ENCODE measurements around the gene CEP41. TPM values are rescaled to one million over a fixed set of nuclear protein-coding genes. Genes with fewer than 3 reads are reported as not detected.

Gene CEP41
- total and polyA plus RNA-seq, 7 donors = 2.4 to 4.6 (median 3.4) TPM

DNA sequence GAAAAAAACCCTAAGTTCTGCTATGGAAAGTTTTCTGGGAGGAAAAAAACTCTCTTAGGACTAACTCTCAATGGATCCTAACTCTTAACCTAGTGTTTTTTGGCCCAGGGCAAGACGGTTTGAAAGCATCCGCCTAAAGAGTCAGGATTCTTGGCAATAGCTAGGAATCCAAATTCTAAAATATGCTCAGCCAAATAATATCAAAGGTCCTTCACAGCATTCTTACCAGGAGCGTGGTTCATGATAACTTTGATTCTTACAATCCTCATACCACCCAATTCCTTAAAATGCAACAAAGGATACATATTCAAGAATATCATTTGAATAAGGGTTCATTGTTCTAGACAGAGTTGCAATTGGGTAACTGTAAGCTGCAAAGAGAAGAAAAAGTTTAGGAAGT, 39.2 kb downstream of the CEP41 start:
- WGBS, 3 donors = 71 to 78% (median 75%) methylated on average over 3 of the region's 3 CpGs
- no peaks in the 10 kb centered on the region for H3K4me1 ChIP-seq
- no peaks in the 10 kb centered on the region for H3K27me3 ChIP-seq (ENCODE audit: insufficient read depth in 3 of 3, low read length in 2 of 3)
- ATAC-seq (no peak), DNase-seq (no peak)
- no peak overlapping the region for H3K27ac ChIP-seq
- intact Hi-C loops (cut with DNase I) = no loop called here
- TF ChIP-seq, protein P1, sequence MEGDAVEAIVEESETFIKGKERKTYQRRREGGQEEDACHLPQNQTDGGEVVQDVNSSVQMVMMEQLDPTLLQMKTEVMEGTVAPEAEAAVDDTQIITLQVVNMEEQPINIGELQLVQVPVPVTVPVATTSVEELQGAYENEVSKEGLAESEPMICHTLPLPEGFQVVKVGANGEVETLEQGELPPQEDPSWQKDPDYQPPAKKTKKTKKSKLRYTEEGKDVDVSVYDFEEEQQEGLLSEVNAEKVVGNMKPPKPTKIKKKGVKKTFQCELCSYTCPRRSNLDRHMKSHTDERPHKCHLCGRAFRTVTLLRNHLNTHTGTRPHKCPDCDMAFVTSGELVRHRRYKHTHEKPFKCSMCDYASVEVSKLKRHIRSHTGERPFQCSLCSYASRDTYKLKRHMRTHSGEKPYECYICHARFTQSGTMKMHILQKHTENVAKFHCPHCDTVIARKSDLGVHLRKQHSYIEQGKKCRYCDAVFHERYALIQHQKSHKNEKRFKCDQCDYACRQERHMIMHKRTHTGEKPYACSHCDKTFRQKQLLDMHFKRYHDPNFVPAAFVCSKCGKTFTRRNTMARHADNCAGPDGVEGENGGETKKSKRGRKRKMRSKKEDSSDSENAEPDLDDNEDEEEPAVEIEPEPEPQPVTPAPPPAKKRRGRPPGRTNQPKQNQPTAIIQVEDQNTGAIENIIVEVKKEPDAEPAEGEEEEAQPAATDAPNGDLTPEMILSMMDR (IDR thresholded peaks at IDR 0.05) = no peak
- H3K9me3 ChIP-seq = no peaks in the 10 kb centered on the region
- no peak overlapping the region for H3K4me3 ChIP-seq
- no peaks in the 10 kb centered on the region for H3K36me3 ChIP-seq (ENCODE audit: insufficient read depth in 1 of 2, low read depth in 1 of 2)

GRCh38 chr7:130401101-130401500, 39.7 kb downstream of the CEP41 start:
- H3K27ac ChIP-seq = no peak overlapping the region
- ATAC-seq (no peak), DNase-seq (no peak)
- H3K9me3 ChIP-seq = no peaks in the 10 kb centered on the region
- H3K27me3 ChIP-seq (ENCODE audit: insufficient read depth in 3 of 3, low read length in 2 of 3) = no peaks in the 10 kb centered on the region
- intact Hi-C loops (cut with DNase I) = no loop called here
- TF ChIP-seq, protein P1 (IDR thresholded peaks at IDR 0.05) = no peak
- H3K4me3 ChIP-seq = no peak overlapping the region
- WGBS, 3 donors = 88 to 95% (median 91%) methylated on average over 1 of the region's 1 CpG
- no peaks in the 10 kb centered on the region for H3K4me1 ChIP-seq
- H3K36me3 ChIP-seq (ENCODE audit: insufficient read depth in 1 of 2, low read depth in 1 of 2) = no peaks in the 10 kb centered on the region

- no peaks in the 10 kb centered on the region for H3K9me3 ChIP-seq
- ATAC-seq = peak in 1 of 4 donors; percentile 23
- H3K4me3 ChIP-seq = no peak overlapping the region
- H3K36me3 ChIP-seq (ENCODE audit: insufficient read depth in 1 of 2, low read depth in 1 of 2) = no peaks in the 10 kb centered on the region
- TF ChIP-seq, protein P1 (IDR thresholded peaks at IDR 0.05) = no peak
- DNase-seq = no peak
- intact Hi-C loops (cut with DNase I) = no loop called here
- H3K27ac ChIP-seq = no peak overlapping the region
- H3K27me3 ChIP-seq (ENCODE audit: insufficient read depth in 3 of 3, low read length in 2 of 3) = no peaks in the 10 kb centered on the region
- no peaks in the 10 kb centered on the region for H3K4me1 ChIP-seq
- WGBS, 3 donors = 44 to 59% (median 51%) methylated on average over 4 of the region's 4 CpGs
Observed at GRCh38 chr7:130400120-130400572, 40.7 kb downstream of the CEP41 start.

DNA sequence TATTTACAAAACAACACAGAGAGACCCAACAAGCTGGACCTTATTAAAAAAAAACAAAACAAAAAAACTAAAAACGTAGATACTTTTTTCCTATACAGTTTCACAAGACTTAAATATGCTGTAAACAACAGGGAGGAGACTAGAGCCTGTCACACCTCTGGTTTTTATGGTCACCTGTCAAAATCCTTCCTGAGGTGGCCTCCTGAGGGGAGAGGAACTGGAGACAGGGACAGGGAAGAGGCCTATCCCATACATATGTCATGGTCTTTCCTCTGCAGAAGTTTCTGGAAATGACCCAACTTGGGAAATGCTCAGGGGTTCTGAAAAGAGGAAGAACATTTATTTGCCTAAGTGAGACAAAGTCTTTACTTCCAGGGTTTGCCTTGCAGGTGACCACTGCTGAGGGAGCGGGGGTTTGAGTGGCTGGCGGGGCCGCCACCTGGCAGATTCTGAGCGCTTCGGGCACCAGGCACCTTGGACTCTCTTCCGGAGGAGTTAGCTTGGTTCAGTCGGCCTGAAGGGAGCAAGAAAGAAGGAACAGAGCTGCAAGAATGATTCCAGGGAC, 42.2 kb downstream of the CEP41 start:
- Histone ChIP-seq H3K27ac (no peak overlapping the region), H3K4me1 (no peaks in the 10 kb centered on the region), H3K9me3 (no peaks in the 10 kb centered on the region), H3K27me3 (ENCODE audit: insufficient read depth in 3 of 3, low read length in 2 of 3) (no peaks in the 10 kb centered on the region), H3K4me3 (no peak overlapping the region), H3K36me3 (ENCODE audit: insufficient read depth in 1 of 2, low read depth in 1 of 2) (no peaks in the 10 kb centered on the region)
- TF ChIP-seq, protein P1 (IDR thresholded peaks at IDR 0.05) = no peak
- DNase-seq = no peak
- WGBS, 3 donors = 85 to 88% (median 86%) methylated on average over 8 of the region's 8 CpGs
- intact Hi-C loops (cut with DNase I) = no loop called here
- no peak for ATAC-seq

GRCh38 chr7:130397758-130398073, 43.1 kb downstream of the CEP41 start:
- 88 to 95% (median 93%) methylated on average over 3 of the region's 3 CpGs for WGBS, 3 donors

More at GRCh38 chr7:130397758-130398073, 43.1 kb downstream of the CEP41 start:
- no peaks in the 10 kb centered on the region for H3K27me3 ChIP-seq (ENCODE audit: insufficient read depth in 3 of 3, low read length in 2 of 3)
- ATAC-seq (no peak), DNase-seq (no peak)
- H3K9me3 ChIP-seq = no peaks in the 10 kb centered on the region
- H3K4me1 ChIP-seq = no peaks in the 10 kb centered on the region
- intact Hi-C loops (cut with DNase I) = no loop called here
- no peak overlapping the region for H3K27ac ChIP-seq
- H3K4me3 ChIP-seq = no peak overlapping the region
- no peaks in the 10 kb centered on the region for H3K36me3 ChIP-seq (ENCODE audit: insufficient read depth in 1 of 2, low read depth in 1 of 2)
- TF ChIP-seq, protein P1 (IDR thresholded peaks at IDR 0.05) = no peak

Measured in psoas muscle (tissue), 8 donors.